Umbilical cord (tissue), 2 donors: Measurements from ENCODE around the gene WDR91. TPM values are rescaled to one million over a fixed set of nuclear protein-coding genes. Genes with fewer than 3 reads are reported as not detected.
A peak's percentile ranks its signal among the peaks of the same experiment; 100 is the strongest.
"Not testable (repeated sequence)": the region's sequence is repeated elsewhere in the genome, so short reads cannot be mapped to it uniquely, and the experiment has no call there.

Experiments used
- DNase-seq: peaks from one replicate; pipeline ENCODE4 v3.0.0-alpha.2; 2015; ENCODE audit warnings: low spot score
- total RNA-seq: library from RNA; depleted of rRNA; stranded (reverse); fragments of >200 nt; gene quantifications from one replicate; pipeline ENCODE4 v1.2.3, GENCODE V29; 2014; ENCODE audit warnings: low replicate concordance; ENCODE audit not compliant: insufficient read depth

The WDR91 gene
- total RNA-seq, 1 donor from 2014 or later: 50.1 TPM

DNA sequence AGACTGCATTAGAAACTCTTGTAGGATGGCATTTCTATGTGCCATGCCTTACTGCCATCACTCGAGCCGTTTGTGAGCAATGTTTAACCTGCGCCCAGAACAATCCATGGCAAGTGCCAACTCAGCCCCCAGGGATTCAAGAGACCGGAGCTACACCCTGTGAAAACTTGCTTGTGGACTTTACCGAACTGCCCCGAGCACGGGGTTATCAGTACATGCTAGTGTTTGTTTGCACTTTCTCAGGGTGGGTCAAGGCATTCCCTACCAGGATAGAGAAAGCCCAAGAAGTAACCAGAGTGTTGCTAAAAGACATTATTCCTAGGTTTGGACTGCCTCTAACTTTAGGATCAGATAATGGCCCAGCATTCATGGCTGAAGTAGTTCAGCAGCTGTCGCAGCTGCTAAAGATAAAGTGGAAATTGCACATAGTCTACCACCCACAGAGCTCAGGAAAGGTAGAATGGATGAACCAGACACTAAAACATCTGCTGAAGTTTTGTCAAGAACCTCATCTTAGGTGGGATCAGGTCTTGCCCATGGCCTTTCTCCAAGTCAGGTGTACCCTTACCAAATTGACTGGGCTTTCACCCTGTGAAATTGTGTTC, 31.9 kb downstream of the WDR91 start:
- no peak for DNase-seq

DNA sequence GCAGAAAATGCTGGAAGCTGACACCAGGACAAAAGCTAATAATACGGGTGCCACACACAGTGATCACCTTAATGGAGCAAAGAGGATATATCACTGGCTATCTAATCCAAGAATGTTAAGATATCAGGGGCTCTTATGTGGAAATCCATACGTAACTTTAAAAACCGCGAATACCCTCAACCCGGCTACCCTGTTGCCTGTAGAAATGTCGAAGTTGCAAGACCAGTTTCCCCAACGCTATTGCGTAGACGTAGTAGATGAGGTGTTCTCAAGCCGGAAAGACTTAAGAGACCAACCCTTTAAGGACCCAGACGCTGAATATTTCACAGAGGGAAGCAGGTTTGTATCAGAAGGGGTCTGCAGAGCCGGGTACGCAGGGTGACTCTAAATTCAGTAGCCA, 33.0 kb downstream of the WDR91 start:
- no peak for DNase-seq

DNA sequence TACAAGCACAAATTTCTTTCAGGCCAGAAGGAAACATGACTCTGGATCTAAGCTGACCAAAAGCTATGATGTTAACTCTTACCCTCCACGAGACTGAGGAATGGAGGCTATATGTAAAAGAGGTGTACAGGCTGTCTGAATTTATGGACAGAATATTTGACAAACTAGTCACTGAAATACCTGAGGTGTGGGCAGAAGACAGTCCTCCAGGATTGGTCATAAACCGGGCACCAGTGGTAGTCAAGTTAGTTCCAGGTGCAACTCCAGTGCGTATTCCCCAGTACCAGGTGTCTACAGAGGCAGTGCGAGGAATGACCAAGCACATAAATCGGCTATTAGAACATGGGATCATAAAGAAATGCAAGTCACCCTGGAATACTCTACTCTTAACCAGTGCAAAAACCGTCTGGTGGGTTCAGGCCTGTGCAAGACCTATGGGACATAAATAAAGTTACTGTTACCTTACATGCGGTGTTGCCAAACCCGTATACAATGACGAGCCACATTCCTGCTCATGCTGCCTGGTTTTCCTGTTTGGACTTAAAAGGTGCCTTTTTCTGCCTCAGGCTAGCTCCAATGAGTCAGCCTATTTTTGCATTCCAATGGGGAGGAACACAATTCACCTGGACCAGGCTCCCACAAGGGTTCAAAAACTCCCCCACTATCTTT, 34.2 kb downstream of the WDR91 start:
- DNase-seq: no peak

DNA sequence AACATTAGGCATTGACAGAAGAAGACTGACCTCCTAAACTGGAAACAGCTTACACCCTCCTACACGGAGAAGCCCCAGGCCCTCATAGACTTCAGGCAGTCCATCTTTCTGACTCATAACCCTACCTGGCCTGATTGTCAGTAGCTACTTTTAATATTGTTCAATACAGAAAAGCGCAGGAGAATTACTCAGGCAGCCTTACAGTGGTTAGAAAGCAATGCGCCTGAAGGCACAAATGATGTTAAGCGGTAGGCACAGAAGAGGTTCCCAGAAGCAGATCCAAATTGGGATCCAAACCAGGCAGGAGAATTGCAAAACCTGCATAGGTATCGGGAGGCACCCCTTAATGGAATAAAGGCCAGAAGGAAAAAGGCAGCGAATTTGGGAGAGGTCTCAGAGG, 35.4 kb downstream of the WDR91 start:
- no peak for DNase-seq

DNA sequence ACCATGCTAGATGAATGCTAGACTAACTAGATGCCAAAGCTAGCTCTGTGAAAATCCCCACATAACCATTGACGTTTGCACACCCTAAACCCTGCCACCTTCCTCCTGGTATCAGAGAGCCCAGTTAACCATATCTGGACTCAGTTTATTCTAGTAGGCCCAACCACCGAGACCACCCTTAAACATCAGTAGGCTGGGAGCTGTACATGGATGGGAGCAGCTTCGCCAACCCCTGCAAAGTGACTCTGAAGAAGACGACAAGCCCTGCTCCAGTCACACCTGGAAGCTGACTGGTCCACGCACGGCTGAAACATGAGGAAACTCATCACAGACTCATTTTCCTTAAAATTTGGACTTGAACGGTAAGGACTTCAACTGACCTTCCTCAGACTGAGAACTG, 36.4 kb downstream of the WDR91 start:
- DNase-seq: no peak

DNA sequence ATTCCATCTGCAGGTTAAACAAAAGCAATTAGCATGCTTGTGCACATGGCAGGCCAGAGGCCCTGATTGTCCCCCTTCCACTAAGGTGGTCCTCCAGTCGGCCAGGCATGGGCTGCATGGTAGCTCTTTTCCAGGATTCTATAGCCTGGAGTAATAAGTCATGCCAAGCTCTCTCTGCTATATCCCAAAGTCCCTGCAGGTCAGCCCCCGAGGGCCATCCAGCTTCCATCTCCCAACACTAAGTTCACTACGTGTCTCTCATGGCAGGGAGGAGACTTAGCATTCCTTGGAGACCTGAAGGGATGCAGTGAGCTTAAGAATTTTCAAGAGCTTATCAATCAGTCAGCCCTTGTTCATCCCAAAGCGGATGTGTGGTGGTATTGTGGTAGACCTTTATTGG, 37.4 kb downstream of the WDR91 start:
- DNase-seq: not testable (repeated sequence)

DNA sequence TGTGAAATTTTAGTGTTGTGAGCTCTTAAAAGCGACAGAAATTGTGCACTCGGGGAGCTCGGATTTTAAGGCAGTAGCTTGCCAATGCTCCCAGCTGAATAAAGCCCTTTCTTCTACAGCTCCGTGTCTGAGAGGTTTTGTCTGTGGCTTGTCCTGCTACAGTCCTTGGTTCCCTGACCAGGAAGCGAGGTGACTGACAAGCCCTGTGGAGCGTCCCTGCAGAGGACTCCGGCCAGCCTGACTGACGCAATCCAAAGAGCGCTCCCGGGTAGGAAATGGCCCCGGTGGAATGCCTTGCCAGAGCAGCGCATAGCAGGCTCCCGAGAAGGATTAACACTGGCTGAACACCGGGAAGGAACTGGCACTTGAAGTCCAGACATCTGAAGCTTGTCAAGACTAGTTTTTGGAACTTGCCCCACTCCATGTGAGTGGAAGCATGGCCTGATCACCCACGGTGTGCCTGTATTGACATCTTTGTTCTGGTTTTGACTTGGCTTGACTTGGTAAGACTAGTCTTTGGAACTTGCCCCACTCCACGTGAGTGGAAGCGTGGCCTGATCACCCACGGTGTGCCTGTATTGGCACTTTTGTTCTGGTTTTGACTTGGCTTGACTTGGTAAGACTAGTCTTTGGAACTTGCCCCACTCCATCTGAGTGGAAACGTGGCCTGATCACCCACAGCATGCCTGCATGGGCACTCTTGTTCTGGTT, 39.6 kb downstream of the WDR91 start:
- peak; percentile 35 for DNase-seq

DNA sequence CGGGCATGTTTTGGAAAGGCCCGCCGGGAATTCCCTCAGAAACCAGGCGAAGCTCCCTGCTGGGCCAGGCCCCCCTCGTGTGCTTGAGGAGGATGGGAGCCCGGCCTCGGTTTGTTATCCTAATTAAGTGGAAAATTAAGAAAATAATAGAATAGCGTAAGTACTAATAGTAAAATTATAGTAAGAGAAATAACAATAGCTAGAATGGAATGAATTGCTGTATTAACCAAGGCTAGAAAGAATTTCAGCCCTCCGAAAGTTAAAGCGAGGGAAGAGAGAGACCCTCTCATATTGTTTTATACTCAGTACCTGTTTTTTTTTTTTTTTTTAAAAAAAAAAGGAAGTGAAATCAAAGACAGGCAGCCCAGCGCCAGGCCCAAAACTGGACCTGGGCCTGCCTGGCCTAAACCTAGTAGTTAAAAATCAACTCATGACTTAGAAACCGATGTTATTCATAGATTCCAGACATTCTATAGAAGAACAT, 40.3 kb downstream of the WDR91 start:
- not testable (repeated sequence) for DNase-seq

DNA sequence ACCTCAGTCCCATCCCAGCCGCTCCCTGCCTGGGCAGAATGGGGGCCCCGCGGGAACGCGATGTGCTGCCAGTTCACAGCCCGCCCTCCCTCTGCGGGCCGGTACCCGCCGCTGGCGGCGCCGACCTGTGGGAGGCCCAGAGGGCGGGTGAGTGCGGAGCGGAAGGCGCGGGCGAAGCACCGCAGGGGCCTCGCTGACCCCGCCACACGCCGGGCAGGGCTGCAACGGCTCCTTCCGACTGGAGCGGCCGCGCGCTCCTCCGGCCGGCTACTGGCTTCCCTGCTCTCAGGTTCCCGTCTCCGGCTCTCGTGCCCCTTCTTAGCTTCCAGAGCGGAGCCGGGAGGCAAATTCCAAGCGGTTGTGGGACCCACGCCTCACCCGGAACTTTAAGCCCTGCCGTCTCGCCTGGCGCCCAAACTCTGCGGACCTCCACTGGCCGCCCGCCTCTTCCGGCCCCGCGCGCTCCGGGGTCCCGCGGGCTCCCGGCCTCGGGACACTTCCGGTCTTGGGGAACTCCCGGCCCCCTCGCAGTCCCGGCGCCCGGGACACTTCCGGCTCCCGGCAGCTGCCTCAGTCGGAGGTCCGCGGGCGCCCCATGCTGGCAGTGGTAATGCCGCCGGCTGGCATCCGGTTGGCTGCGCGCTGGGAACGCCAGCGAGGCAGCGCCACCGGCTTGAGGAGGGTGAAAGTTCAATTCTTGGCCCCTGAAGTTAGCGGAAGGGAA, 40.9 kb downstream of the WDR91 start, which contains the start of gene CYREN:
Gene CYREN (minus strand): TSS at position 434 of the 724 bp plus-strand sequence. CDS start 1,785 bp downstream, outside the sequence.
- DNase-seq: peak; percentile 96

DNA sequence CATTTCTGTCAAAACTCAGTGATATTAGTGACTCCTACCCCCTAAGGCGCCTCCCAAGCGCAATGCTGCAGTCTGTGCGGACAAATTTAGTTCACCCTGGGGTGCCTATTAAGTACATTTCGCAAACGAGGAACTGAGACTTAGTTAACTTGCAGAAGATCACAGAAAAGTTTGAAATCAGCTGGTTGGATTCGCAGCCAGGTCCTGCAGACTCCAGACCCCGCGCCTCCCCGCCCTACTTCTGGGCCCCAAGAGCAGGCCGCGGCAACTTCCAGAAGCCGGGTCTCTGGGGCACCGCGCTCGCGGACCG, 41.4 kb downstream of the WDR91 start:
- DNase-seq: no peak

DNA sequence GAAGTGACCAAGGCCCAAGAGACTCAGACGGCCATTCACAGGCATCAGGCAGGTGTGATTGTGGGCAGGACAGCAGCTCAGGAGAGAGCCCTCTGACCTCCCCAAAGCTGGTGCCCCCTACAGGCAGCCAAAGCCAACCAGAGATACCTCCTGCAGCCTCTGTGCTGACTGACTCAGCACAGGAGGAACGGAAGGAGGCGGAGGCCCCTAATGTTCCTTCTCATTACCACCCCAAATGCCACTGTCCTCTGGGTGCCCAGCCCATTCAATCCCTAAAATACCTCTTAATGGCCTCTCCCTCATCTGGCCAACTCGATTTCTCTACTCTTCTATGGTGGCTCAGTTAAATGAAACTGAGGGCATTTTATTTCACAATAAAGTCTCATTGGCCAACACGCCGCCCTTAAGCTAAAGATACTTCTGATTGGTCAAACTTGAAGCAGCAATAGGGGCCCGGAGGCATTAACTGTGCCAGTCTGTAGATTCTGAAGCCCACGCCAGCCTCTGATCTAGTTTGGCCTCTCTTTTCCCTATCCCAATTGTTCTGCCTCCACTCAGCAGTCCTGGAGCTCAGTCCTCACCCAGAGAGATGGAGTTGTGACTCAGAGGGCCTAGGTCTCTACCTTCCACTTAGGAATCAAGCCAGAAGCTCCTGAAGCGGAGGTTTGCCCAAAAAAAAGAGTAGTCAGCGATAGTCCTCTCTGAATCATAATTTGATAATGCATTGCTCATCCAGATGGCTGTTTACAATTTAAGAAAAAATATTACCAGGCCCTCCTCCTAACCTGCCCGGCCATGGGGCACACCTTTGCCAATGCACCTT, 42.0 kb downstream of the WDR91 start:
- no peak for DNase-seq

DNA sequence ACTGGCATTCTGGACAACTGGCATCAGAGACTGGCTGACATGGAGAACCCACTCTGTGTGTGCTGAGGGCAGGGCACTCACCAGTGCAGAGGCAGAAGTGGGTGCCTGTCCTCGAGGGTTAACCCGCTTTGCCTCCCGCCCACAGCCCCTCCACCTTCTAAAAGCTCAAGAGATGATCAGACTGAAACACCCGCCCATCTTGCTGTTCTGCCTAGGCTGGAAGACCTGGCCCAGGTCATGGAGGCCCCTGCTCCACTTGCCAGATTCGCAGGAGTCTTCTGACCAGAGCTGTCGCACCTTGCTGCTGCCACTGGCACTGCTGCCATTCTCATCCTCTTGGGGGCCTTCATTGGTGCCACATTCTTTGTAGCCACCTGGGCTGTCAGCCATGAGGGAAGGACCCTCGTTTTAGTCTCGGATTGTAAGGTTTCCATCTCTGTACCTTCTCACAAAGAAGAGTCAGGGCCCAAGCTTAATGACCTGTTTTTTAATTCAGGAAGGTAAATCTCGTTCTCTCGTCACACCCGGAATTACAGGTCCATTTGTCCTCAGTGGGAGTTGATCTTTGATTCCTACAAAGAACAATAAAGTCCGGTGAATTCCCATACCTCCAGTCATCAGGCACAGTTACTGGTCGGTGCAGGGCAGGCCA, 42.7 kb downstream of the WDR91 start:
- DNase-seq: no peak

DNA sequence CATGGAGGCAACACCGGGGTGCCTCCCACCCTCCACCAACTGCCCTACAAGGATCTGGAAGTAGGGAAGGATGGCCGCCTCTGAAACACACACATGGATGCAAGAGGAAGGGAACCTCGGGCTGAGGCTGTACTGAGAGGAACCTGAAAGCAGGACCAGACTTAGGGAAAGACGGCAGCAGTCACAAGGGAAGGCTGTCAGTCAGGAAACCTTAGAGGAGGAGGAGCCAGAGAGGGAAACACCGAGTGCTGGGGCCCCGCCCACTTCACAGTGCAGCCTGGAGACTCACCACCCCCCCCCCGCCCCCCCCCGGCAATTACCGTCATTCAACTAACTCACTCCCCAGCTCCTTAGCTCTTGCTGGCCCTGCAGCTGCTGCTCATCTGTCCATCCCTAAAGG, 43.3 kb downstream of the WDR91 start:
- DNase-seq: no peak

DNA sequence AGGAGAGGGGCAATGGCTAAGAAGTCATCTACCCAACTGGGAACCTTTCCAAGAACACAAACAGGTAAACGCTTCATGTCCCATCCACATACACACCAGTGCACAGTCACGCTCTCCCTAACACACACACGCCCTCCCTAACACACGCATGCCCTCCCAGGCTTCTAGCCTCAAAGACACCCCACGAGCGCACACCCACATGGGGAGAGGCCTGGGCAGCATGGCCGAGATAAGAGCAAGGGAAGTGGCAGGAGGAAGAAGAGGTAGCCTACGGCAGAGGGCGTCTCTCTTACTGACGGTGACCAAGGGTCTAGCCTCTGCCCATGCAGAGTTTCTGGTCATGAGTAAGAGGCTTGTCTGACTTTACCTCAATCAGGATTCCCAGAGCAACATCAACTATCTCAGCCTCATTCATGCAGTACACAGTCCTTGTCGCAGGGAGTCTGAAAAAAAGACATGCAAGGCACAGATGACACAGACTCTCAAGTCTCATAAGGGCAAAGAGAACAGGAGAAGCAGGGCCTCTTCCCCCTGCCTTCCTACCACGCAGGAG, 43.9 kb downstream of the WDR91 start:
- DNase-seq: no peak

DNA sequence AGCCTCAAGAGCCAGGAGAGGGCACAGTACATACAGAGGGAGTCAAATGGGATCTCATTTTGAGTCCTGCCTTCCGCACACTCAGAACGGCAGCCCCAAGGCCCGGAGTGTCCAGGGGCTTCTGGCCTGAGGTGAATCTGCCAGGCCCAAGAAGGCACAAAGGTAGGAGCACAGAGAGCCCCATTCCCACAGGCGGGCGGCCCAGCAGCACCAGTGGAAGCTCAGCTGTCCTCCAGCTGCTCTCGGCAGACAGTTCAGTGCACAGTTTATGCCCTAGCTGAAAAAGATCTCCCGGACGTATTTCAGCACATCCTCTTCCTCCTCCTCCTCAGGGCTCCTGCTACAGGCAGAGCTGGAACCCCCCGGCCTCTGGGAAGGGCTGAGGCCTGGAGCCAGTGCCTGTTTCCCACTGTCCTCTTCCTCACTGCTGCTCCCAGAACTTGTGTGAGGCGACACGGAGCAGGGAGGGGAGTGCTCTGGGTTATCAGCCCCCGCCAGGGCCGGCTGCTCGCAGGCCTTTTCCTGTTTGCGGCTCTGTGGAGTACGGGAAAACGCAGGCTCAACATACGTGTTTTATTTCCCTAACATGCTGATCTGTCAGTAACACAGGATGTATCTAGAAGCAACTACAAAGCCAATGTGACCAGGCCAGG, 44.9 kb downstream of the WDR91 start:
- DNase-seq: no peak

DNA sequence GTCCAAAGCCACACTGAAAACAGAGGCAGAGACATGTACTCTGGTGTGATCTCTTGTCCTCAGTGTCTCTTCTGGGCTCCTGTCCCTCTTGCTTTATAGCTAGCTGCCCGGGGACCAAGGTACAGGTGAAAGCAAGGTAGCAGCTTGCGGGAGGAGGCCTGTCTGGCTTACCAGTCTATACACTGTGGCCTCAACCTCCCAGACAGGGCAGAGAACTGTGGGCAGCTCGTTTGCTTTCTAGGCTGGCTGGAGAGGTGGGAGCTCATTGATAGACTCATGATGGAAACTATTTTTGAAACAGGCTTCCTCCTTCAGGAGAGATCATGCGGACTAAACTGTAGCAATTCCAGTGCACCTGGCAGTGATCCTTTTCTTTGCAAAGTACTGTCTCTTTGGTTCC, 45.5 kb downstream of the WDR91 start:
- no peak for DNase-seq

DNA sequence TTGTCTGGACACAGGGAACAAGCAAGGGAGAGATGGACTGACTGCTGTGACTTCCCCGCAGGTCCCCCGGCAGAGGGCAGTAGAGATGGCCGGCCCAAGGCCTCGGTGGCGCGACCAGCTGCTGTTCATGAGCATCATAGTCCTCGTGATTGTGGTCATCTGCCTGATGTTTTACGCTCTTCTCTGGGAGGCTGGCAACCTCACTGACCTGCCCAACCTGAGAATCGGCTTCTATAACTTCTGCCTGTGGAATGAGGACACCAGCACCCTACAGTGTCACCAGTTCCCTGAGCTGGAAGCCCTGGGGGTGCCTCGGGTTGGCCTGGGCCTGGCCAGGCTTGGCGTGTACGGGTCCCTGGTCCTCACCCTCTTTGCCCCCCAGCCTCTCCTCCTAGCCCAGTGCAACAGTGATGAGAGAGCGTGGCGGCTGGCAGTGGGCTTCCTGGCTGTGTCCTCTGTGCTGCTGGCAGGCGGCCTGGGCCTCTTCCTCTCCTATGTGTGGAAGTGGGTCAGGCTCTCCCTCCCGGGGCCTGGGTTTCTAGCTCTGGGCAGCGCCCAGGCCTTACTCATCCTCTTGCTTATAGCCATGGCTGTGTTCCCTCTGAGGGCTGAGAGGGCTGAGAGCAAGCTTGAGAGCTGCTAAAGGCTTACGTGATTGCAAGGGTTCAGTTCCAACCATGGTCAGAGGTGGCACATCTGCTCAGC, 46.8 kb downstream of the WDR91 start:
- no peak for DNase-seq

DNA sequence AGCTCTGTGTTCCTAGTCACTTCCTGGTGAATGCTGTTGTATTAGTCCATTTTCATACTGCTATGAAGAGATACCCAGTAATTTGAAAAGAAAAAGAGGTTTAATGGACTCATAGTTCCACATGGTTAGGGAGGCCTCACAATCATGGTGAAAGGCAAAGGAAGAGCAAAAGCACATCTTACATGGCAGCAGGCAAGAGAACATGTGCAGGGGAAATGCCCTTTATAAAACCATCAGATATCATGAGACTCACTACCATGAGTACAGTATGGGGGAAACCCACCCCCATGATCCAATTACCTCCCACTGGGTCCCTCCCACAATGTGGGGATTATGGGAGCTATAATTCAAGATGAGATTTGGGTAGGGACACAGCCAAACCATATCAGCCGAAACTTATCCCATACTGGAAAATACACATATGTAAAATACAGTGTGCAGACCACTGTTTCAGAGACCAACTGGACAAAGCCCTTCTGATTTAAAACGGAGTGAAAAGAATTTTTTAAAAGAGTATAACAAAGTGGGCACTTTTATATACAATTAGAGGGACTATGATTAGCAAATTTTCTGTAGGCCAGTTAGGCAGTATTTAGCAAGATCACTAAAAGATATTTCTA, 48.8 kb downstream of the WDR91 start:
- no peak for DNase-seq

DNA sequence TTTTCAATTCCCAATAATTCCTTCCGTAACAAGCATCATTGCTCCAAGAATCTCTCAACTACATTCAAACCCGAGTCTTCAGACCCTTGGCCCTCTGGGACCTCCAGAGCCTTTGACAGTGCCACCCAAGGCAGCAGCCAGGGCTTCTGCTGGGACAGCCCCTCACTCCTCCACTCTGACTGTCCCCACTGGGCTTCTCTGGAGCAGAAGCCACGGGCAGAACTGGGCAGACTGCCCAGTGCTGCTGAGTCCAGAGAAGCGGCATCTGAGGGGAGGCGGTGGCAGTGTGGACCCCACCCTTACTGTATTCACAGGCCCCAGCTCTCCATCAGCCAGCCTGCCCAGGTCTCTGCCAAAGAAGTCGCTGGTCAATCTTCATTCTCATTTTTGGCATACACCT, 49.7 kb downstream of the WDR91 start:
- DNase-seq: no peak
